Measurements from ENCODE around the gene TUBB6. TPM values are rescaled to one million over a fixed set of nuclear protein-coding genes. Genes with fewer than 3 reads are reported as not detected.

The TUBB6 gene
- total and polyA plus RNA-seq, 4 donors: 57.8 to 157 (median 109) TPM

DNA sequence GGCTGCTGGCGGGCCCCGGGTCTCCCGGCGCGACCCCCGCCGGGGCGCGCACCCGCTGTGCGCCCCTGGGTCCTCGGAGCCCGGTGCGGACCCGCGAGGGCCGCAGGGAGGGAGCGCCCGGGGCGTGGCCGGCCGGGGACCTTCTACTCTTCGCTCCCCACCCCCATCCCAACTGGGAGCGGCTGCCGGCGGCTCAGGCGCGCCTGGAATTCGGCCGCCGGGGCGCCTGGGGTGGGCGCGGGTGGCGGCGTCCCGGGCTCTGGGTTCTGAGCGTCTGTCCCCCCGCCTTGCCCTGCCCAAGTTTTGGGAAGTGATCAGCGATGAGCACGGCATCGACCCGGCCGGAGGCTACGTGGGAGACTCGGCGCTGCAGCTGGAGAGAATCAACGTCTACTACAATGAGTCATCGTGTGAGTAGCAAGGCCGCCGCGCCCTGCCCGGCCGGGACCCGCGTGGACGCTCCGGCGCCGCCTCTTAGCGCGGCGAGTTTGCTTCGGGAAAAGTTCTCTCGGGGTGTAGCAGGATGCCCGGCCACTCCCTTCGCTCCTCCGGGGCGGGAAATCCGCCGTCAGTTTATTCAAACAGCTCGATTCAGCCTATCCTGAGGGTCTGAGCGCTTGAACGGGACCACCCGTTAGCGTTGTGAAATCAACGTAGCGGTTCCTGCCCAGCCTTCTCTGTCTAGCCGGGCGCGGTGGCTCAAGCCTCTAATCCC lies 502 bp downstream of the TUBB6 start:
- peak; percentile 88 to 92 (median 91) for DNase-seq
- ATAC-seq (ENCODE audit: insufficient read depth, low FRiP score): peak; percentile 70
- Histone ChIP-seq H3K9me3 (ENCODE audit: control insufficient read depth in 4 of 4, insufficient read depth in 3 of 4, low read length in 3 of 4) (peaks cover 0 to 6% (median 1%) of the 10 kb centered on the region in 4 donors), H3K4me1 (ENCODE audit: control insufficient read depth in 5 of 5, insufficient read depth in 5 of 5, low read length in 5 of 5) (peaks cover 5 to 25% (median 8%) of the 10 kb centered on the region in 5 donors), H3K4me3 (peak overlapping the region; percentile 84), H3K27me3 (ENCODE audit: control insufficient read depth in 3 of 3, insufficient read depth in 3 of 3, low read length in 2 of 3) (peaks cover 0 to 9% (median 3%) of the 10 kb centered on the region in 3 donors), H3K27ac (ENCODE audit: low read depth in 1 of 2, low read length in 1 of 2) (peak overlapping the region; percentile 98 to 100), H3K9ac (ENCODE audit: insufficient read depth in 1 of 2, low read length in 2 of 2) (peak overlapping the region in 1 of 2 donors; percentile 23), H3K36me3 (ENCODE audit: control insufficient read depth in 4 of 4, insufficient read depth in 4 of 4, low read length in 4 of 4) (peaks cover 4 to 21% (median 13%) of the 10 kb centered on the region in 4 donors)
- TF ChIP-seq, protein P1, sequence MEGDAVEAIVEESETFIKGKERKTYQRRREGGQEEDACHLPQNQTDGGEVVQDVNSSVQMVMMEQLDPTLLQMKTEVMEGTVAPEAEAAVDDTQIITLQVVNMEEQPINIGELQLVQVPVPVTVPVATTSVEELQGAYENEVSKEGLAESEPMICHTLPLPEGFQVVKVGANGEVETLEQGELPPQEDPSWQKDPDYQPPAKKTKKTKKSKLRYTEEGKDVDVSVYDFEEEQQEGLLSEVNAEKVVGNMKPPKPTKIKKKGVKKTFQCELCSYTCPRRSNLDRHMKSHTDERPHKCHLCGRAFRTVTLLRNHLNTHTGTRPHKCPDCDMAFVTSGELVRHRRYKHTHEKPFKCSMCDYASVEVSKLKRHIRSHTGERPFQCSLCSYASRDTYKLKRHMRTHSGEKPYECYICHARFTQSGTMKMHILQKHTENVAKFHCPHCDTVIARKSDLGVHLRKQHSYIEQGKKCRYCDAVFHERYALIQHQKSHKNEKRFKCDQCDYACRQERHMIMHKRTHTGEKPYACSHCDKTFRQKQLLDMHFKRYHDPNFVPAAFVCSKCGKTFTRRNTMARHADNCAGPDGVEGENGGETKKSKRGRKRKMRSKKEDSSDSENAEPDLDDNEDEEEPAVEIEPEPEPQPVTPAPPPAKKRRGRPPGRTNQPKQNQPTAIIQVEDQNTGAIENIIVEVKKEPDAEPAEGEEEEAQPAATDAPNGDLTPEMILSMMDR (IDR thresholded peaks at IDR 0.05; ENCODE audit: control extremely low read depth, extremely low read depth): no peak
- 0 to 1% methylated on average over 69 to 81 of the region's 81 CpGs for WGBS, 2 donors

DNA sequence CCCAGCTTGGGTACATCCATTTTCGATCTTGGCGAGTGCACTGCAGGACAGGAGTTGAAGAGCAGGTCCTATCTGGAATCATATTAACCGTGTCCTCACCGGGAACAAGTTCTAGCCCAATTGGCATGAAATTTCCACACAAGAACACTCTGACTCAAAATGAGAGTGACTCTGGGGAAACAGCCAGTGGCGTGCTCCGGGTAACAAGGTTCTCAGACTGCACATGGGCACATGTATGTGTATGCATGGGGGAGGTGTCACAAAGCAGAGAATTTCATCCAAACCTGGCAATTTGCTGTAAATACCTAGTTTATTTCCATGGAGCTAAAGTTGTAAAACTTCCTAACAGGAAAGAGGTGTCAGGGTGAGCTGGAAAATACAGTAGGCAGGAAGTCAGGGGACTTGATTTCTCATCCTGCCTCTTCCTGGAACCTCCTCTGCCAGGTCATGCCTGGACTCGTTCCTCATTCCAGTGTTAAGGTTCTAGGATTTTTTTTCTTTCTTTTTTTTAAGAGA lies 1.7 kb downstream of the TUBB6 start:
- TF ChIP-seq, protein P1 (IDR thresholded peaks at IDR 0.05; ENCODE audit: control extremely low read depth, extremely low read depth): no peak
- WGBS, 2 donors: 63 to 75% methylated on average over 7 of the region's 7 CpGs

DNA sequence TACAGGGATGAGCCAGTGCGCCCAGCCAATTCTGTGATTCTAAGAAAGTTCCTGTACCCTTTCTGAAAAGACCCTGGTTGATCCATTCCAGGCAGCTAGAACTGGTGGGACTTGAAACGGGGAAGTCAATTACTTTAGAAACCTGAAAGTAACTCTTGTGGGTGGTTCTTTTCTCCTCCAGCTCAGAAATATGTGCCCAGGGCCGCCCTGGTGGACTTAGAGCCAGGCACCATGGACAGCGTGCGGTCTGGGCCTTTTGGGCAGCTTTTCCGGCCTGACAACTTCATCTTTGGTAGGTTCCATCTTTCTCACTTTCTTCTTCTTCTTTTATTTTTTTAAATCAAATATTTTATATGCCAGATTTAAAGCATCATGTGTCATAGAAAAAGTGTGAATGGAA lies 2.7 kb downstream of the TUBB6 start:
- DNase-seq (no peak), ATAC-seq (ENCODE audit: insufficient read depth, low FRiP score) (no peak)
- TF ChIP-seq, protein P1 (IDR thresholded peaks at IDR 0.05; ENCODE audit: control extremely low read depth, extremely low read depth): no peak
- peaks cover 0 to 9% (median 3%) of the 10 kb centered on the region in 3 donors for H3K27me3 ChIP-seq (ENCODE audit: control insufficient read depth in 3 of 3, insufficient read depth in 3 of 3, low read length in 2 of 3)
- peaks cover 5 to 29% (median 8%) of the 10 kb centered on the region in 5 donors for H3K4me1 ChIP-seq (ENCODE audit: control insufficient read depth in 5 of 5, insufficient read depth in 5 of 5, low read length in 5 of 5)
- H3K27ac ChIP-seq (ENCODE audit: low read depth in 1 of 2, low read length in 1 of 2): peak overlapping the region in 1 of 2 donors; percentile 35
- H3K4me3 ChIP-seq: no peak overlapping the region
- 95 to 96% methylated on average over 6 of the region's 6 CpGs for WGBS, 2 donors
- peaks cover 6 to 21% (median 18%) of the 10 kb centered on the region in 4 donors for H3K36me3 ChIP-seq (ENCODE audit: control insufficient read depth in 4 of 4, insufficient read depth in 4 of 4, low read length in 4 of 4)
- no peak overlapping the region for H3K9ac ChIP-seq (ENCODE audit: insufficient read depth in 1 of 2, low read length in 2 of 2)
- H3K9me3 ChIP-seq (ENCODE audit: control insufficient read depth in 4 of 4, insufficient read depth in 3 of 4, low read length in 3 of 4): peaks cover 0 to 6% (median 1%) of the 10 kb centered on the region in 4 donors

More for the DNA sequence above, 1.7 kb downstream of the TUBB6 start:
- Histone ChIP-seq H3K36me3 (ENCODE audit: control insufficient read depth in 4 of 4, insufficient read depth in 4 of 4, low read length in 4 of 4) (peaks cover 6 to 21% (median 16%) of the 10 kb centered on the region in 4 donors), H3K27ac (ENCODE audit: low read depth in 1 of 2, low read length in 1 of 2) (peak overlapping the region; percentile 21 to 45), H3K9ac (ENCODE audit: insufficient read depth in 1 of 2, low read length in 2 of 2) (peak overlapping the region in 1 of 2 donors; percentile 42), H3K4me3 (no peak overlapping the region), H3K9me3 (ENCODE audit: control insufficient read depth in 4 of 4, insufficient read depth in 3 of 4, low read length in 3 of 4) (peaks cover 0 to 6% (median 1%) of the 10 kb centered on the region in 4 donors), H3K4me1 (ENCODE audit: control insufficient read depth in 5 of 5, insufficient read depth in 5 of 5, low read length in 5 of 5) (peaks cover 5 to 25% (median 8%) of the 10 kb centered on the region in 5 donors), H3K27me3 (ENCODE audit: control insufficient read depth in 3 of 3, insufficient read depth in 3 of 3, low read length in 2 of 3) (peaks cover 0 to 9% (median 3%) of the 10 kb centered on the region in 3 donors)
- ATAC-seq (ENCODE audit: insufficient read depth, low FRiP score) (no peak), DNase-seq (peak in 2 of 3 donors; percentile 14 to 23)

All from lung (tissue), 12 donors.